GM18868 (cell line): ENCODE data around the gene SMARCAD1.
"Not testable (repeated sequence)": the region's sequence is repeated elsewhere in the genome, so short reads cannot be mapped to it uniquely, and the experiment has no call there.

Source experiments
- ATAC-seq: cut with Tn5 transposase; IDR thresholded peaks from one replicate; pipeline ENCODE4 v1.9.1; 2021; ENCODE audit warnings: mild to moderate bottlenecking, moderate library complexity; ENCODE audit not compliant: unreplicated experiment

SMARCAD1 gene

GRCh38 chr4:94290245-94290644, 82.6 kb downstream of the SMARCAD1 start:
- ATAC-seq = no peak

- not testable (repeated sequence) for ATAC-seq
Measured at GRCh38 chr4:94293981-94294380, 86.3 kb downstream of the SMARCAD1 start.

- ATAC-seq = not testable (repeated sequence)
Measured at GRCh38 chr4:94295473-94295872, 87.8 kb downstream of the SMARCAD1 start.

GRCh38 chr4:94298725-94299252, 91.1 kb downstream of the SMARCAD1 start:
- no peak for ATAC-seq

- no peak for ATAC-seq
Measured at GRCh38 chr4:94302191-94302590, 94.5 kb downstream of the SMARCAD1 start.

- ATAC-seq = peak; percentile 73
Measured at GRCh38 chr4:94304365-94304971, 96.8 kb downstream of the SMARCAD1 start.

GRCh38 chr4:94305466-94306225, 98.0 kb downstream of the SMARCAD1 start:
- no peak for ATAC-seq

GRCh38 chr4:94306713-94307112, 99.0 kb downstream of the SMARCAD1 start:
- no peak for ATAC-seq

GRCh38 chr4:94307231-94307871, 99.7 kb downstream of the SMARCAD1 start:
- no peak for ATAC-seq

- not testable (repeated sequence) for ATAC-seq
Measured at GRCh38 chr4:94319927-94320326, 112.3 kb downstream of the SMARCAD1 start.

- no peak for ATAC-seq
Measured at GRCh38 chr4:94325835-94326234, 118.2 kb downstream of the SMARCAD1 start.

- ATAC-seq = no peak
Measured at GRCh38 chr4:94329933-94330332, 122.3 kb downstream of the SMARCAD1 start.

GRCh38 chr4:94332983-94333590, 125.4 kb downstream of the SMARCAD1 start:
- no peak for ATAC-seq

GRCh38 chr4:94333866-94334265, 126.2 kb downstream of the SMARCAD1 start:
- no peak for ATAC-seq

- ATAC-seq = no peak
Measured at GRCh38 chr4:94334476-94334875, 126.8 kb downstream of the SMARCAD1 start.

- no peak for ATAC-seq
Measured at GRCh38 chr4:94334962-94335361, 127.3 kb downstream of the SMARCAD1 start.

- no peak for ATAC-seq
Measured at GRCh38 chr4:94336303-94336702, 128.6 kb downstream of the SMARCAD1 start.

GRCh38 chr4:94336791-94337190, 129.1 kb downstream of the SMARCAD1 start:
- ATAC-seq = not testable (repeated sequence)

GRCh38 chr4:94338681-94339351, 131.2 kb downstream of the SMARCAD1 start:
- peak; percentile 87 for ATAC-seq

GRCh38 chr4:94339779-94340178, 132.1 kb downstream of the SMARCAD1 start:
- ATAC-seq = no peak
